G401.6 (cell line): ENCODE measurements around the gene RIOX2.

Experiments
- FAIRE-seq: peaks from 2 replicates; lab custom pipeline; 2012; peaks lifted over from hg19 to GRCh38; lab: Jason Lieb, UNC

The RIOX2 gene

DNA sequence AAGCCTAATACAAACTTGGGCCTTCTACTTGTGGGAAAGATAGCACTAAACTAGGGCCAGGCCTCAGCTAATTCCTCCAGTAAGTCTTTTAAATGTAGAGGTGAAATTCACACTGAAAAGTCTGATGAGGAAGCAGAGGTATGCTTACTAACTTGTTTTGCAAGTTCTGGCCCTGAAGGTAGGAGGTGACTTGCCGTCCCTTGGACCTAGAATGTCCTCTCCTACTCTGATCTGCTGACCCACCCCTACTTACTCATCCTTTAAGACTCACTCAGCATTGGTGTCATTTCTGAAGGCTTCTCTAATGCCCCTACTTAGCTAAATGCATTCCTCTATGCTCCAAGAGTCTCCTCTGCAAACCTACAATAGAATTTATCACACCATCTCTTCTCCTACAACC is 19.4 kb downstream of the RIOX2 start:
- FAIRE-seq, result no peak

- FAIRE-seq, result no peak
Observed at GRCh38 chr3:97952280-97952679, 20.0 kb downstream of the RIOX2 start.

- FAIRE-seq, result no peak
Observed at GRCh38 chr3:97950360-97950759, 21.9 kb downstream of the RIOX2 start.

- no peak for FAIRE-seq
Observed at GRCh38 chr3:97949743-97950142, 22.5 kb downstream of the RIOX2 start.

GRCh38 chr3:97949110-97949485 is 23.1 kb downstream of the RIOX2 start:
- no peak for FAIRE-seq

GRCh38 chr3:97948351-97949109 is 23.7 kb downstream of the RIOX2 start:
- FAIRE-seq, result no peak

DNA sequence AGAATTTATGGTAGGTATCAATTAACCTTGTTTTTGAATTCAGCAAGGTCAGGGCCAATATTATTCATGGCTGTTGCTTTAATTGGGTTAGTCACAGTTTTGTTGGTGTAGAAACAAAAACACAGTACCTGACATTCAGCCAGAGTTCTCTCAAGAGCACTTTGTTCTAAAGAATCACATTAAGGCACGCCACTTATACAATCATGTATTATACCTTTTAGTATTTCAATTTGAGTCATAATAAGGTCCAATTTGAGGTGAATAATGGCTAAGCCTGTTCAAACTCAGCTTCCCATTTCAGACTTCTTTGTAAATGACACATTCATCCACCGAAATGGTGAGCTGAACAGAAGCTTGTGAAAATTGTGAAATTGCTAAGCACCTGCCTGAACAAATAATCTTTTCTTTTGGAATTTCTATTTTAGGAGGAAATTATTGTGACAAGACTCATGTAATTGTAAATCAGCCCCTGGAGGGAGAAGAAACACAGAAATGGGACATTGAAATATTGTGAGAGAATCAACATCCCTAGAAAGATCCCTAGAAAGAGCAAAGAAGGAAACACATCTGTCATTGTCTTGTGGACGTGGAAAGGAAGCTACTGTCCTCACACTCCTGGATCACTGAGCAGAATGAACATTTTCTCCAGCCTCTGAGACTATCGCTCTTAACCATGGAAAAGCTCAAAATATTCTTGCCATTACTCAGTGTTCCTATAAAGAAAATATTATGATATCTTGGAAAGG is 29.3 kb downstream of the RIOX2 start:
- no peak for FAIRE-seq

GRCh38 chr3:97940034-97940433 is 32.2 kb downstream of the RIOX2 start:
- FAIRE-seq, result no peak

- FAIRE-seq, result no peak
Observed at GRCh38 chr3:97939401-97939800, 32.8 kb downstream of the RIOX2 start.

GRCh38 chr3:97938444-97938843 is 33.8 kb downstream of the RIOX2 start:
- no peak for FAIRE-seq

DNA sequence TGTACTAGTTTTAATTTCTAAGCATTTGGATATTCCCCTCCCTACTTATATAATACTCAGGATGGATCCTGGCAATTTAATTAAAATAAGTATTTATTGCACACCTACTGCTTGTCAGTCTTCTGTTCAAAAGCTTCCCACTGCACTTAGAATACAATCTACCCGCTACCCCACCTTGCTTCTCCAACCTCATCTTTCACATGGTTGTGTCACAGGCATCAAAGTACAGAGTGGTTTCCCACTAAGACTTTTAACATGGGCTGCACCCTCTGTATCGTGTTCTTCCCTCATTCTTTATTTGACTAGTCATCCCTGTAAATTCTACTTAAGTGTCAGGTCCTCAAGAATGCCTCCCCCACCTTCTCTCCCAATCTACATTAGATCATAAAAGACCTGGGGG is 35.0 kb downstream of the RIOX2 start:
- no peak for FAIRE-seq

GRCh38 chr3:97935842-97936241 is 36.4 kb downstream of the RIOX2 start:
- FAIRE-seq, result no peak

- no peak for FAIRE-seq
Observed at GRCh38 chr3:97934980-97935695, 37.1 kb downstream of the RIOX2 start.

- no peak for FAIRE-seq
Observed at GRCh38 chr3:97932387-97932801, 39.8 kb downstream of the RIOX2 start.

DNA sequence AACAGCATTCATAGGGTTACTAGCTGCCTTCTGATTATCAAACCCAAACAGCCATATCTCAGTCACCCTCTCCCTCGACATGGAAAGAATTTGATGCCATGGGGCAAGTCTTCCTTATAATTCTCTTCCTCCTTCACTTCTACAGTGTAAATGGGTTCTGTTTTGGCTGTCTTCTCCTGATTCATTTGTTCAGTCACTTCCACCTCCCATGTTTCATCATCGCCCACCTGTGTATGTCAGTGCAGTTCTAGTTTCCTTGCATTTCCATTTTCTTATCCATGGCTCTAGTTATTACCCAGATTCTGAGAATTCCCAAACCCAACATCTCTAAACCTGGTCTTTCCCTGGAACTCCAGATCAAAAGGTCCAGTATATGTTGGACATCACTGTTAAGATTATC is 41.0 kb downstream of the RIOX2 start:
- FAIRE-seq, result no peak

- FAIRE-seq, result no peak
Observed at GRCh38 chr3:97930018-97930417, 42.2 kb downstream of the RIOX2 start.

DNA sequence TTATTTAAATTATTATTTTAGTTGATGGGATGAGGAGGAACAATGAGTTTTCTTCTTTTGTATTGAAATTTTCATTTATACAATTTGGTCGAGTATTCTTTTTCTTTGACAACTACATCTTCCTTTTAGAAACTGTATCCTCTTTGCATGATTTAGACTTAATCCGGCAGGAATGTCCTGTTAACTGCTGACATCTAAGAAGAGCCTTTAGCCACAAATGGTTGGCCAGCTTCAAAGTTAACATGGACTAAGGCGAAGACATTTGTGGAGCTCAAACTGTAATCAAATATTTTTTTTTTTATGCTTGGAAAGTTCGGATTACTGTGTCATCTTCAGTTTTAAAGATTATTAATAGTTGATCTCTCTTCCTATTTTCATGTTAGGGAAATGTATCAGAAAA is 43.2 kb downstream of the RIOX2 start:
- no peak for FAIRE-seq

GRCh38 chr3:97927704-97928103 is 44.5 kb downstream of the RIOX2 start:
- no peak for FAIRE-seq

GRCh38 chr3:97917813-97918536 is 54.3 kb downstream of the RIOX2 start:
- FAIRE-seq, result no peak

DNA sequence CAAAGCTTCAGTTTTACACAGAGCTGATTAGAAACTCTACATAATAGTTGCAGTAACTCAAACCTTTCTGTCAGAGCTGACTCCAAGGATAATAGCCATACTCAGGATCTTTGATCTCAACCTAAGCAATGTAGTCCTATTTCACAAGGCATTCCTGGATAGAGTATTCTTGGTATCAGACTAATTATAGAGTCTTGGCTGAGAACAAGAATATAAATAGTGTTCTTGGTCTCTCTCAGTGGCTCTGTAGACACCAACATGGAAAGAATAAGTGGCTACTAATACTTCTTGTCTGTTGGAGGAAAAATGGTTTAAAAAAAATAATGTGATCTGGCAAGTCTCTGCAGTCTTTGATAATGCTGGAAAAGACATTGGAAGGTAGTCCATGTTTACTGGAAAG is 55.7 kb downstream of the RIOX2 start:
- no peak for FAIRE-seq

DNA sequence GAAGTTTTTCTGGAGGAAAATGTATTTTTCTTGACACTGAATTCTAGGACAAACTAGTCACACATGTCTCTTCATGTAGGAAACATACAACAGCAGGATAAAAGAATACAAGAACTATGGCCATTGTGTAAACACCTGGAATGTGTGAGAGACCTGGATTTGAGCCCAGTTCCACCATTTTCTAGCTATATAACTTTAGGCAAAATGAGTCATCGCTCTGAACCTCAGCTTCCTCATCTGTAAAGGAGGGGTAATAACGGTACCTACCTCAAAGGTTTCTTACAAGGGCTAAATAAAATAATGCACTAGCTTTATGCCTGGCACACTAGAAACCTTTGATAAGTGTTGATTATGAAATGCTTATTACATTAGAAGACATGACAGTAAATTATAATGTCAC is 57.8 kb downstream of the RIOX2 start:
- FAIRE-seq, result no peak

DNA sequence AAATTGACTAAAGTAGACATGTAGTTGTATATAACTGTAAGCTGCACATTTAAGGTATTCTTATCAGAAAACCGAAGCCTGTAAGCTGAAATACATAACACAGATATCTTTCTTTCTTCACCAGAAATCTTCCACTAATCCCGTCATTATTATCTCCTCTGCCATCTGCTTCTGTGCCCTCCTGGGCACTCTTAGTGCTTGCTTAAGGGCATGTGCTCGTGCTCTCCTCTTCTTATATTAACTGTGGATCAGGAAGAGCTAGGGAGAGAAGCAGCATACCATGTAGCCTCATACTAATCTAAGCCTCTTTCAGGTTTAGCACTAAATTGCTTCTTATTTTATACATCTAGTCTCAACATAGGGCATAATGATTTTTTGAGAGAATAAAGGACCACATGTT is 60.8 kb downstream of the RIOX2 start:
- no peak for FAIRE-seq

DNA sequence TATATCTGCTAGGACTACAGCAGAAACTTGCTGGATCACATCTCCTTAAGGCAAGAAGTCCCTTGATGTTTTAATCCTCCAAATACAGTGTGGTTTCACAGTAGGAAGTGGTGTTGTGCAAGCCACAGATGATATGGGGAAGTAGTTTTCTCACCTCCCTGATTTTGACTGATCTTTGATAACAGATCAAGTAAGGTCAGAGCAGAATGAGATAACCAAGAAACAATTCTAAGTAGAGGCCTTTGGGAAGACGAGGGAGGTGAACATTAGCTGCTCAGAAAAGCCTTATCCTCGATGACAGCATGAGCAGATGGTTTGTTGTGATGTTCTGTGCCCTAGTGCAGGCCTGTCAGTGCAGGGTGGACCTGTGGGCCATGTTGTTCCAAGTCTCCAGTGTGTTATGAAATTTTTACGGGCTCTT is 61.3 kb downstream of the RIOX2 start:
- FAIRE-seq, result no peak
